ENCODE measurements around the gene ADARB2.

ADARB2 gene

GRCh38 chr10:1515780-1516491 lies 221.4 kb downstream of the ADARB2 start:
- DNase-seq: peak in 2 of 3 experiments; percentile 40 to 58

DNA sequence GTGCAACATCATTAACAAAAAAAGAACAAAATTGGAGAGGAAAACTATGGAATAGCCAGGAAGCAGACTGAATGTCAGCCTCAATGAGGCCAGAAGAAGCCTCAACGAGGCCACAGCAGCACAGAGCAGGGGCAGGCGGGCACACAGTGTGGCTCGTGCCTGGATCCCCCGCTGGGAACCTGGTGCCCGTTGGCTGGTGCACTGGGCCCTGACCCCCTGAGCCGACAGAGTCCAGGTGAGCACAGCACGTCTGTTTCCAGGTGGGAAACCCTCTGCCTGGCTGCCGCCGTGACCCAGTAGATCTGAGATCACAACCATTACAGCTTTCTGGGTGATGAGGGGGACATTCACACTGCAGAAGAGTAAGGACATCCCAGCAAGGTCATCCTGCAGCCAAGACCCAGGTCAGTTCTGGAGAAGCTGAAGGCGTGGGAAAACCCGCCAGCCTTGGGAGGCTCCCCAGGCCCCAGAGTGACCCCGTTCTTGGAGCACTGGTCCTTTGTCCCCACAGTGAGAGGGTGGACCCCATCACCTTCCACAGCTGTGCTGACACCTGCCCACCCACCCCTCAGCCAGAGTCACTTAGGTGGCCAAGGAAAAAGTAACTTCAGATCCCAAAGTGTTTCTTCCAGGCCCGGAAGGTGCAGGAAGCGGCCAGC lies 222.1 kb downstream of the ADARB2 start:
- no peak for DNase-seq

DNA sequence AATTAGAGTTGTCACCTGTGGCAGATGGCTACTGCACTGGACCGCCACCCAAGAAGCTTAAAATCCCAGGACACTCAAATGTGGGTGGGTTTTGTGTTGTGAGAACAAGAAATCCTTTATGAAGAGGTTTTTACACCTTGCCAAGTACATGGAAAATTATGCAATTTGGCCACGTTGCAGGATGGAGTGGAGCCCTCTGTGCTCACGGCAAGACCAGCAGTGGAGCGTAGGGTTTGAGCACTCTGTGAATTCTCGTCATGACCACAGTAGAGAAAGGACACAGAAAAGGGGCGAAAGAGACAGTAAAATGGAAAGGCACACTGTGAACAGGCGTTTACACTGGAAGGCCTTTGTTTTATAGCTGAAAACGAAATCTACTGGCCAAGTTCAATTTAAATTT lies 222.6 kb downstream of the ADARB2 start:
- DNase-seq: no peak

- DNase-seq: no peak
Observed at GRCh38 chr10:1513221-1513620, 224.1 kb downstream of the ADARB2 start.

- DNase-seq: peak in 2 of 3 experiments; percentile 40 to 60
Observed at GRCh38 chr10:1509011-1509530, 228.3 kb downstream of the ADARB2 start.

DNA sequence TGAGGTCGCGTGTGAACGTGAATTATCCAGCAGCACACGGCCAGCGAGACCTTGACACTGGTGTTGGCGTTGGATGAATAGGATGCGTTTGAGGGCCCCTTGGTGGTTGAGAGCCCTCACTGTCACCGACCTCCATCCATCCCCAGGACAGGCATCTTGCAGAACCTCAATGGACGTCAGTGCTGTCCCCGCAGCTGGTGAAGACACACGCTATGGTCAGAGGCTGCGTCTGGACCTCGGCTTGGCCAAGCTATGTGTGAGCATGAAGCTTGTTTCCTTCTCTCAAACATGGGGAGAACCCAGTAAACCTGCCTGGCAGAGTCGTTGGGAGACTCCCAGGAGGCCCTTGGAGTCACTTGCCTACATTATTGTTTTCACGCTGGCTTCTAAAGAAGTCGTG lies 229.2 kb downstream of the ADARB2 start:
- DNase-seq: no peak

DNA sequence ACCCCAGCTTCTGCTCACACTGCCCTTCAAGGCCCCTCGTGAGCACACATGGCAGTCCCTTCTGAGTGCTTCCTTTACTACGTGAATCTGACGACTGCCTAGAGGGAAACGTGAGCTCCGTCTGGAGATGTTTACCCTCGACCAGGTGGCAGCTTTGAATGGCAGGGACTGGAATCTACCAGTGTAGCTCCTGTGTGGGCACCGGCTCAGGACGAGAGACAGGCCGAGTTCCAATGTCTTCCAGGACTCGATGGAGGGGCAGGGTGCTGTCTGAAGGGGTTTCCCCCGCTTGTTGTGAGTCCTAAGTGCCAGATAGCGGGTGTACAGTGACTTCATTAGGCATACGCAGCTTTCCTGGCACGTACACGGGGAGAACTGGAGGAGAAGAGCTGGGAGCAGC lies 229.9 kb downstream of the ADARB2 start:
- DNase-seq: no peak

- no peak for DNase-seq
Observed at GRCh38 chr10:1504940-1505339, 232.4 kb downstream of the ADARB2 start.

- DNase-seq: no peak
Observed at GRCh38 chr10:1504286-1504685, 233.0 kb downstream of the ADARB2 start.

GRCh38 chr10:1502451-1502850 lies 234.9 kb downstream of the ADARB2 start:
- DNase-seq: no peak

DNA sequence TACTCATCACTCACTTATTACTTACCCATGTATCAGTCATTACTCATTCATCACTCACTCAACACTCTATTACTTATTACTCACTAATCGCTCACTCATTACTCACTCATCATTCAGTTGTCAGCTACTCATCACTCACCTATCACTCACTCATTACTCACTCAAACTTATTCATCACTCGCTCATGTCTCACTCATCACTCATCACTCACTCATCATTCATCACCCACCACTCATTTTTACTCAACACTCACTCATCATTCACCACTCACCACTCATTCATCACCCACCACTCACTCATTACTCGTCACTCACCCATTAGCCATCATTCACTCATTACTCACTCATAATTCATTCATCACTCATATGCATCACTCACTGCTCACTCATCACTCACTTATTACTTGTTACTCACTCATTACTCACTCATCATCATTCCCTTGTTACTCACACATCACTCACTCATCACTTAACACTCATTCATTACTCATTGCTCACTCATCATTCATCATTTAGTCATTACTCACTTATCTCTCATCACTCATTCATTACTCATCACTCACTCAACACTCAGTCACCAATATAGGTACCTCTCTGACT lies 237.9 kb downstream of the ADARB2 start:
- no peak for DNase-seq

DNA sequence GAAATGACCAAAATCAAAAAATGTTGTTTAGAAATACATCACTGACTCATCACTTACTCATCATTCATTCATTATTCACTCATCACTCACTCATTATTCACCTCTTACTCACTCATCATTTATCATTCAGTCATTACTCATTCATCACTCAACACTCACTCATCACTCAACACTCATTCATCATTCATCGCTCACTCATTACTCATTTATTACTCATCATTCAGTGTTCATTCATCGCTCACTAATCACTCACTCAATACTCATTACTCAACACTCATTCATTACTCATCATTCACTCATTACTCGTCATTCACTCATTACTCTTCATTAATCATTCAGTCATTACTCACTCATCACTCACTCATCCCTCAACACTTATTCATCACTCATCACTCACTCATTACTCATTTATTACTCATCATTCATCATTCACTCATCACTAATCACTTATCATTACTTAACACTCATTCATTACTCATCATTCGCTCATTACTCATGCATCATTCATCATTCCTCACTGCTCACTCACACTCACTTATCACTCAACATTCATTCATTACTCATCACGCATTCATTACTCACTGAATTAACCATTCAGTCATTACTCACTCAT lies 238.5 kb downstream of the ADARB2 start:
- no peak for DNase-seq

GRCh38 chr10:1495915-1496517 lies 241.3 kb downstream of the ADARB2 start:
- no peak for DNase-seq

GRCh38 chr10:1492641-1493040 lies 244.7 kb downstream of the ADARB2 start:
- DNase-seq: no peak

- DNase-seq: no peak
Observed at GRCh38 chr10:1491901-1492300, 245.4 kb downstream of the ADARB2 start.

- DNase-seq: no peak
Observed at GRCh38 chr10:1489801-1490200, 247.5 kb downstream of the ADARB2 start.

- DNase-seq: no peak
Observed at GRCh38 chr10:1488970-1489548, 248.3 kb downstream of the ADARB2 start.

- DNase-seq: no peak
Observed at GRCh38 chr10:1486841-1487687, 250.3 kb downstream of the ADARB2 start.

GRCh38 chr10:1485357-1485756 lies 252.0 kb downstream of the ADARB2 start:
- no peak for DNase-seq

DNA sequence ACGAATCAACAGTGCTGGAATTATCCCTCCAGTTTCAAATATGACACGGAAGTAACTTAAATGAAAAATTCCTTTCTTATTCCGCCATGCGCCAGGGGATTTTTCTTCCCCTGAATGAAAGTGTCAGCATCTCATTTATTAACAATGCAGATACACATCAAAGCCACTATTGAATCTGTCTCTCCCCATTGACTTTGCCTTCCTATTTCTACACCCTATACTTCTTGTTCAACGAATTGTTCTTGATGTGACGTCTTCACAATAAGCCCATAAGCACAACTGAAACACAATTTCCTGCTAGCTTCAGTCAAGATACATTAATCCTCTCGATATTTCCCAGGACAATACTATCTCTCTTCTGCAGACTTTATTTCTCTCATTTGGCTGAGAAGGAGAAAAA lies 253.5 kb downstream of the ADARB2 start:
- DNase-seq: no peak

- DNase-seq: no peak
Observed at GRCh38 chr10:1483246-1483645, 254.1 kb downstream of the ADARB2 start.

DNA sequence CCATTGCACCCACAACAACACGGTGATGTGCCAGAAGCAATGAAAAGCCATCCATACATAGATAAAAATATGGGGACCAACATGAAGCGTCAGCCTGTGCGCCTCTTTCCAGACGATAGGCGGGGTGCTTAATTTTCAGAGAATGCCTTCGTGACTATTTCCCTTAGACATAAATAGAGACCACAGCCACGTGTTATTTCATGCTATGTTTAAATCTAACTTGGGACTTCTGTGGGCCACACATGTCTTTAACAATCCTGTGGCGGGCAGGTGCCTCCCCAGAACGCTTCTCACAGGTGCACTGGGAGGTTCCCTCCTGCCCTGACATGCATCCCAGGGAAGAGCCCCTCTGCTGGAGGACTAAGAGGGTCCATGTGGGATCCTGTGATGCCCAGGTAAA lies 259.7 kb downstream of the ADARB2 start:
- DNase-seq: no peak

All from NCI-H1417 (cell line).